Left ventricle myocardium inferior (tissue), 1 donor: Measurements from ENCODE around the gene LITAF. TPM values are rescaled to one million over a fixed set of nuclear protein-coding genes. Genes with fewer than 3 reads are reported as not detected.
"Not testable (repeated sequence)": the region's sequence is repeated elsewhere in the genome, so short reads cannot be mapped to it uniquely, and the experiment has no call there.

ENCODE experiments used
- DNase-seq: peaks from one replicate; pipeline ENCODE4 v3.0.0-alpha.2; 2020
- H3K27ac ChIP-seq: fragments of 200-600 bp; replicated peaks from 2 replicates; pipeline ENCODE4 v1.8.0; 2021
- H3K27me3 ChIP-seq: fragments of 200-600 bp; 2 replicates; pipeline ENCODE4 v1.8.0; 2021; ENCODE audit warnings: low read depth
- H3K36me3 ChIP-seq: fragments of 200-600 bp; 2 replicates; pipeline ENCODE4 v1.8.0; 2021
- H3K4me1 ChIP-seq: fragments of 200-600 bp; 2 replicates; pipeline ENCODE4 v1.8.0; 2021
- H3K4me3 ChIP-seq: fragments of 200-600 bp; 2 replicates; pipeline ENCODE4 v1.8.0; 2021; ENCODE audit warnings: mild to moderate bottlenecking, moderate library complexity
- H3K9me3 ChIP-seq: fragments of 200-600 bp; replicated peaks from 2 replicates; pipeline ENCODE4 v1.8.0; 2021
- CTCF ChIP-seq: fragments of 200-600 bp; IDR thresholded peaks from 2 replicates; pipeline ENCODE4 v1.8.0; 2021; ENCODE audit warnings: antibody characterized with exemption, mild to moderate bottlenecking, borderline replicate concordance
- intact Hi-C: fragments of 100-400 bp; cut with micrococcal nuclease; formaldehyde crosslinking; loops from one replicate; pipeline ENCODE4 v1.11.0; 2022
- total RNA-seq: library from RNA; stranded (reverse); fragmentation: NEBNext Ultra II Directional; extraction: Animal tissue kit (Norgen Biotek cat#: 25700); gene quantifications from one replicate; pipeline ENCODE4 v1.2.1, GENCODE V29; 2021
- donor health status: DM: no; HTN: yes; CAD: no; lungs with severe emphysema.

Gene LITAF
- total RNA-seq, 1 donor from 2014 or later = 55.6 TPM

GRCh38 chr16:11514283-11514682 lies 72.4 kb downstream of the LITAF start:
- no peak for TF ChIP-seq CTCF
- H3K27ac ChIP-seq = no peak overlapping the region
- no peaks in the 10 kb centered on the region for H3K4me1 ChIP-seq
- H3K4me3 ChIP-seq = no peak overlapping the region
- no peaks in the 10 kb centered on the region for H3K9me3 ChIP-seq
- no peaks in the 10 kb centered on the region for H3K27me3 ChIP-seq
- no peak for DNase-seq
- H3K36me3 ChIP-seq = no peaks in the 10 kb centered on the region
- intact Hi-C loops = no loop called here

GRCh38 chr16:11513366-11513765 lies 73.4 kb downstream of the LITAF start:
- H3K27me3 ChIP-seq, H3K9me3 ChIP-seq, intact Hi-C loops, H3K4me3 ChIP-seq, H3K4me1 ChIP-seq, DNase-seq, H3K27ac ChIP-seq, H3K36me3 ChIP-seq: not testable (repeated sequence)

GRCh38 chr16:11511801-11512200 lies 74.9 kb downstream of the LITAF start:
- DNase-seq = no peak
- no peaks in the 10 kb centered on the region for H3K4me1 ChIP-seq
- no peak overlapping the region for H3K27ac ChIP-seq
- no peaks in the 10 kb centered on the region for H3K27me3 ChIP-seq
- no peak overlapping the region for H3K4me3 ChIP-seq
- no peaks in the 10 kb centered on the region for H3K36me3 ChIP-seq
- TF ChIP-seq CTCF = no peak
- H3K9me3 ChIP-seq = no peaks in the 10 kb centered on the region
- intact Hi-C loops = no loop called here

- H3K36me3 ChIP-seq = no peaks in the 10 kb centered on the region
- no peak for TF ChIP-seq CTCF
- DNase-seq = no peak
- H3K4me3 ChIP-seq = no peak overlapping the region
- no peaks in the 10 kb centered on the region for H3K9me3 ChIP-seq
- H3K4me1 ChIP-seq = no peaks in the 10 kb centered on the region
- intact Hi-C loops = no loop called here
- H3K27me3 ChIP-seq = no peaks in the 10 kb centered on the region
- no peak overlapping the region for H3K27ac ChIP-seq
Measured at GRCh38 chr16:11511328-11511727, 75.4 kb downstream of the LITAF start.

- intact Hi-C loops = no loop called here
- H3K4me1 ChIP-seq = no peaks in the 10 kb centered on the region
- no peak overlapping the region for H3K27ac ChIP-seq
- no peak for DNase-seq
- no peaks in the 10 kb centered on the region for H3K9me3 ChIP-seq
- H3K27me3 ChIP-seq = no peaks in the 10 kb centered on the region
- H3K4me3 ChIP-seq = no peak overlapping the region
- no peak for TF ChIP-seq CTCF
- H3K36me3 ChIP-seq = no peaks in the 10 kb centered on the region
Measured at GRCh38 chr16:11510178-11510973, 76.3 kb downstream of the LITAF start.

GRCh38 chr16:11507991-11508390 lies 78.7 kb downstream of the LITAF start:
- H3K27me3 ChIP-seq = no peaks in the 10 kb centered on the region
- H3K27ac ChIP-seq = no peak overlapping the region
- H3K4me3 ChIP-seq = no peak overlapping the region
- no peaks in the 10 kb centered on the region for H3K36me3 ChIP-seq
- TF ChIP-seq CTCF = no peak
- H3K4me1 ChIP-seq = no peaks in the 10 kb centered on the region
- intact Hi-C loops = no loop called here
- H3K9me3 ChIP-seq = no peaks in the 10 kb centered on the region
- no peak for DNase-seq
